ENCODE data around the gene MOSPD2. TPM values are rescaled to one million over a fixed set of nuclear protein-coding genes. Genes with fewer than 3 reads are reported as not detected.

Gene MOSPD2
- total RNA-seq, 3 donors from 2014 or later, result 19.7 to 27.8 (median 20.9) TPM

DNA sequence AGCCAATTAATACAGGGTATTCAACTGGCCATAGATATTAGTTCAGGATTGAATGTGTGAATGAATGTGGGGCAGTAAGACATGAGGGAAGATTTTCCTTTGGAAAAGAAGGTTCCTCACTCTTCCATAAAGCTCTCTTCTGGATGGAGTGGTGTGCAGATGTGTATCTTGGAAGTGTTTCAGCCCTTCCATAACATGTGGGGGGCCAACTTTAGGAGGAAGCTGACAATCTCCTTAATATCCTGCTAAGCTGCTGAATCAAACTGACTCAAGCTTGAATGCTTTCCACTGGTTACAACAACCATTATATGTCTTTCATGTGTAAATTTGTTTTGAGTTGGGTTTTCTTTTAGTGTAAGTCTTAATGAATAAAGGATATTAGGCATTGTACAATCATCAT, 40.6 kb upstream of the MOSPD2 start:
- H3K36me3 ChIP-seq, result no peaks in the 10 kb centered on the region
- peaks cover 0 to 4% of the 10 kb centered on the region in 2 donors for H3K27me3 ChIP-seq
- no peak for DNase-seq (ENCODE audit: low spot score in 2 of 2)
- peaks cover 0 to 9% of the 10 kb centered on the region in 2 donors for H3K9me3 ChIP-seq
- no peaks in the 10 kb centered on the region for H3K4me1 ChIP-seq
- no peak overlapping the region for H3K4me3 ChIP-seq
- H3K27ac ChIP-seq, result no peak overlapping the region
- TF ChIP-seq POLR2AphosphoS5 (IDR thresholded peaks at IDR 0.05) (no peak), POLR2A (IDR thresholded peaks at IDR 0.05) (no peak)
- TF ChIP-seq, protein P1, sequence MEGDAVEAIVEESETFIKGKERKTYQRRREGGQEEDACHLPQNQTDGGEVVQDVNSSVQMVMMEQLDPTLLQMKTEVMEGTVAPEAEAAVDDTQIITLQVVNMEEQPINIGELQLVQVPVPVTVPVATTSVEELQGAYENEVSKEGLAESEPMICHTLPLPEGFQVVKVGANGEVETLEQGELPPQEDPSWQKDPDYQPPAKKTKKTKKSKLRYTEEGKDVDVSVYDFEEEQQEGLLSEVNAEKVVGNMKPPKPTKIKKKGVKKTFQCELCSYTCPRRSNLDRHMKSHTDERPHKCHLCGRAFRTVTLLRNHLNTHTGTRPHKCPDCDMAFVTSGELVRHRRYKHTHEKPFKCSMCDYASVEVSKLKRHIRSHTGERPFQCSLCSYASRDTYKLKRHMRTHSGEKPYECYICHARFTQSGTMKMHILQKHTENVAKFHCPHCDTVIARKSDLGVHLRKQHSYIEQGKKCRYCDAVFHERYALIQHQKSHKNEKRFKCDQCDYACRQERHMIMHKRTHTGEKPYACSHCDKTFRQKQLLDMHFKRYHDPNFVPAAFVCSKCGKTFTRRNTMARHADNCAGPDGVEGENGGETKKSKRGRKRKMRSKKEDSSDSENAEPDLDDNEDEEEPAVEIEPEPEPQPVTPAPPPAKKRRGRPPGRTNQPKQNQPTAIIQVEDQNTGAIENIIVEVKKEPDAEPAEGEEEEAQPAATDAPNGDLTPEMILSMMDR (IDR thresholded peaks at IDR 0.05), result no peak
- intact Hi-C loops (cut with DNase I; ENCODE audit: low total_unique reads), result no loop called here

DNA sequence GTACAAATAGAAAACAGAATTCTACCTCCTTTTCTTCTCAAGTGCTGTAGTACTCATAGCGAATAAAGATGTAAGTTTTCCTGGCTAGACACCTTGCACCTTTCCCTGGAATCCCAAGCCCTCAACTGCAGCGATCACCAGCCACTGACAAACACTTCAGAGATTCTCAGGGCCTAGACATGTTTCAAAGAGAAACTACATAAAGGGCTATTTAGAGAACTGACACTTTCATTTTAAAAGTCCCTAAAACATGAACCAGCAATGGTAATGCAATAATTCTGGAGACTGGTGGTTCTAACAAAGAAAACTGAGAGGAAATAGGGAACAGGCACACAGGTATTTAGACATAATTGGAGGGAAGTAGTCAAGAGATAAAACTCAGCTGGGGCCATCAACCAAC, 36.1 kb upstream of the MOSPD2 start:
- DNase-seq (ENCODE audit: low spot score in 2 of 2), result no peak
- TF ChIP-seq POLR2A (IDR thresholded peaks at IDR 0.05) (no peak), POLR2AphosphoS5 (IDR thresholded peaks at IDR 0.05) (no peak)
- TF ChIP-seq, protein P1 (IDR thresholded peaks at IDR 0.05), result no peak
- H3K36me3 ChIP-seq, result no peaks in the 10 kb centered on the region
- H3K9me3 ChIP-seq, result no peaks in the 10 kb centered on the region
- intact Hi-C loops (cut with DNase I; ENCODE audit: low total_unique reads), result no loop called here
- H3K4me3 ChIP-seq, result no peak overlapping the region
- H3K27me3 ChIP-seq, result no peaks in the 10 kb centered on the region
- H3K4me1 ChIP-seq, result no peaks in the 10 kb centered on the region
- H3K27ac ChIP-seq, result no peak overlapping the region

DNA sequence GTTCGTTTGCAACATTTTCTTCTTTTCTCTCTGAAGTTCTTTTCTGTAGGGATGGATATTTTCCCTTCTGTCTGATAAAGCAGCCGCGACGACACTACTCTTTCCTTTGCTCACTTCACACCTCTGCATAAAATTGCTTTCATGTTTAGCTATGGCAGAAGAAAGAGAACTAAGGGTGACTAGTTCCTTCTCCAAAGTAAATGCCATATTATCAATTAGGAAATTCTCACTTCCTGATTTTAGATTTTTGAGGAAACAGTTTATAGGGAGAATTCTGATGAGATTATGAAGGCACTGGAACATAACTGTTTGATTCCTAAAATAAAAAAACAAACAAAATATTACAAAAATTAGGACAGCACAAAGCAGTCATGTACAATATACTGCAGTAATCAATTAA, 29.6 kb upstream of the MOSPD2 start:
- DNase-seq (ENCODE audit: low spot score in 2 of 2), result no peak
- TF ChIP-seq POLR2AphosphoS5 (IDR thresholded peaks at IDR 0.05) (no peak), POLR2A (IDR thresholded peaks at IDR 0.05) (no peak)
- TF ChIP-seq, protein P1 (IDR thresholded peaks at IDR 0.05), result no peak
- intact Hi-C loops (cut with DNase I; ENCODE audit: low total_unique reads), result no loop called here
- Histone ChIP-seq H3K4me1 (no peaks in the 10 kb centered on the region), H3K4me3 (no peak overlapping the region), H3K36me3 (no peaks in the 10 kb centered on the region), H3K27ac (no peak overlapping the region), H3K9me3 (no peaks in the 10 kb centered on the region), H3K27me3 (no peaks in the 10 kb centered on the region)

DNA sequence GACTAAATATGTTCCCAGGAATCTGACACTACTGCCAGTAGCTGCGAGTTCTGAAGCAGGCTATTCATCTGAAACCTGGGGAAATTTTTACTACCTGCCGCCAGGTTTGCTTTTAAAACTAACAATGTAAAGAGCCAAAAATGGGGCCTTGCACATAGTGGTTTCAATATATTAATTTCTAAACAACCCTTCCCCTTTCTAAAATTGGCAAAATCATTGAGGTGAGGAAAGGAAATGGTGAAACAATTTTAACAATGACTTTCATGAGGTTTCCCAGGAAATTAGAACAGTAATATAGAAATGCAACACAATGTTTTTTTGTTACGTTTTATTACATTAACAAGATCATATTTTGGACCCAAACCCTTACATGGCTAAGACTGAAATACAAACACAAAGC, 21.7 kb upstream of the MOSPD2 start:
- H3K36me3 ChIP-seq, result no peaks in the 10 kb centered on the region
- DNase-seq (ENCODE audit: low spot score in 2 of 2), result no peak
- no peaks in the 10 kb centered on the region for H3K4me1 ChIP-seq
- intact Hi-C loops (cut with DNase I; ENCODE audit: low total_unique reads), result no loop called here
- H3K9me3 ChIP-seq, result no peaks in the 10 kb centered on the region
- H3K4me3 ChIP-seq, result no peak overlapping the region
- H3K27ac ChIP-seq, result no peak overlapping the region
- H3K27me3 ChIP-seq, result peaks cover 0 to 7% of the 10 kb centered on the region in 2 donors
- TF ChIP-seq, protein P1 (IDR thresholded peaks at IDR 0.05), result no peak
- TF ChIP-seq POLR2AphosphoS5 (IDR thresholded peaks at IDR 0.05) (no peak), POLR2A (IDR thresholded peaks at IDR 0.05) (no peak)

DNA sequence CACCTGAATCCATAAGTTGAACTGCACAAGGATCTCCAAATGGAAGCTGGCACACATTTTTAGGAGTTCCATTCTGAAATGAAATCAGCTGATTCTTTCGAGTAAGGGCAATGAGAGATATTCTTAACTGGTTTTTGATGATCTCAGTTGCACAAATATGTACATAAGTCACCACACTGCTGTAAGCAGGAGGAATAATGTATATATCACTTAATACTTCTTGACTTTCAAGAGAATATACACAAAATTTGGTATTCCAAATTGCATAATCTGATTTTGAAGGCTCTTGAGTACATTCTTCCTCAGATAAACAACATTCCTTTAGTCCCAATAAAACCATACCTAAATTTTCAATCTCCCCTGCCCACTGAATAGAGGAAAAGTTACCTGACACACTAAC, 8.6 kb upstream of the MOSPD2 start:
- no peaks in the 10 kb centered on the region for H3K36me3 ChIP-seq

More for the DNA sequence above, 8.6 kb upstream of the MOSPD2 start:
- TF ChIP-seq POLR2A (IDR thresholded peaks at IDR 0.05), result no peak
- TF ChIP-seq, protein P1 (IDR thresholded peaks at IDR 0.05), result no peak
- no peak for TF ChIP-seq POLR2AphosphoS5 (IDR thresholded peaks at IDR 0.05)
- Histone ChIP-seq H3K27me3 (no peaks in the 10 kb centered on the region), H3K9me3 (no peaks in the 10 kb centered on the region), H3K27ac (no peak overlapping the region), H3K4me3 (no peak overlapping the region), H3K4me1 (no peaks in the 10 kb centered on the region)
- intact Hi-C loops (cut with DNase I; ENCODE audit: low total_unique reads), result no loop called here
- DNase-seq (ENCODE audit: low spot score in 2 of 2), result no peak

Data from breast epithelium (tissue), 4 donors.